Mesendoderm (in vitro differentiated cells): ENCODE results near the gene RALA.
"Not testable (repeated sequence)": the region's sequence is repeated elsewhere in the genome, so short reads cannot be mapped to it uniquely, and the experiment has no call there.

Experiments
- DNase-seq: peaks from one replicate; pipeline ENCODE4 v3.0.0; 2013
- H2AK5ac ChIP-seq: 2 replicates; pipeline ENCODE4 v1.6.1; 2013; ENCODE audit warnings: low read length, inconsistent platforms
- H2BK120ac ChIP-seq: 2 replicates; pipeline ENCODE4 v1.6.1; 2013; ENCODE audit warnings: low read depth, mild to moderate bottlenecking, low read length, moderate library complexity, mixed read lengths
- H2BK15ac ChIP-seq: replicated peaks from 2 replicates; pipeline ENCODE4 v1.6.1; 2013; ENCODE audit warnings: low read depth, mild to moderate bottlenecking, moderate library complexity
- H2BK5ac ChIP-seq: 2 replicates; pipeline ENCODE4 v1.6.1; 2013; ENCODE audit warnings: low read length, inconsistent platforms
- H3K18ac ChIP-seq: 2 replicates; pipeline ENCODE4 v1.6.1; 2013; ENCODE audit warnings: mild to moderate bottlenecking, low read length, mixed read lengths
- H3K23ac ChIP-seq: one replicate; pipeline ENCODE4 v1.6.1; 2013; ENCODE audit warnings: low read length
- H3K27ac ChIP-seq: 2 replicates; pipeline ENCODE4 v1.5.1; 2013; ENCODE audit warnings: low read depth, mild to moderate bottlenecking, inconsistent platforms, low read length, moderate library complexity
- H3K27me3 ChIP-seq: 2 replicates; pipeline ENCODE4 v1.6.1; 2013; ENCODE audit warnings: low read length, control low read depth, mild to moderate bottlenecking, inconsistent platforms; ENCODE audit not compliant: insufficient read depth, poor library complexity
- H3K36me3 ChIP-seq: 2 replicates; pipeline ENCODE4 v1.6.1; 2013; ENCODE audit warnings: low read length, inconsistent platforms; ENCODE audit not compliant: control insufficient read depth, insufficient read depth
- H3K4ac ChIP-seq: one replicate; pipeline ENCODE4 v1.6.1; 2013; ENCODE audit warnings: low read depth, mild to moderate bottlenecking, low read length, moderate library complexity
- H3K4me1 ChIP-seq: 2 replicates; pipeline ENCODE4 v1.6.1; 2013; ENCODE audit warnings: low read depth, low read length, inconsistent platforms; ENCODE audit not compliant: control insufficient read depth
- H3K4me2 ChIP-seq: 2 replicates; pipeline ENCODE4 v1.6.1; 2013; ENCODE audit warnings: low read length
- H3K4me3 ChIP-seq: 2 replicates; pipeline ENCODE4 v1.5.1; 2013; ENCODE audit warnings: mild to moderate bottlenecking, low read length
- H3K56ac ChIP-seq: one replicate; pipeline ENCODE4 v1.6.1; 2013; ENCODE audit warnings: low read length
- H3K79me1 ChIP-seq: 2 replicates; pipeline ENCODE4 v1.6.1; 2013; ENCODE audit warnings: low read length, inconsistent platforms
- H3K79me2 ChIP-seq: 2 replicates; pipeline ENCODE4 v1.6.1; 2013; ENCODE audit warnings: mild to moderate bottlenecking, low read length; ENCODE audit not compliant: control insufficient read depth, insufficient read depth
- H3K9ac ChIP-seq: 2 replicates; pipeline ENCODE4 v1.6.1; 2013; ENCODE audit warnings: low read length, inconsistent platforms
- H4K5ac ChIP-seq: one replicate; pipeline ENCODE4 v1.6.1; 2013; ENCODE audit warnings: low read length
- H4K8ac ChIP-seq: one replicate; pipeline ENCODE4 v1.6.1; 2013; ENCODE audit warnings: low read depth, mild to moderate bottlenecking, control low read depth, low read length, moderate library complexity
- WGBS: extraction: QIAGEN DNeasy Blood & Tissue Kit; methylation state at CpG from one replicate; pipeline ENCODE4 v1.1.7; 2013; ENCODE audit warnings: low lambda C conversion rate, missing lambda C conversion rate; ENCODE audit not compliant: insufficient coverage; ENCODE audit errors: extremely low coverage; 5-methylcytosine and 5-hydroxymethylcytosine counted together

RALA gene

DNA sequence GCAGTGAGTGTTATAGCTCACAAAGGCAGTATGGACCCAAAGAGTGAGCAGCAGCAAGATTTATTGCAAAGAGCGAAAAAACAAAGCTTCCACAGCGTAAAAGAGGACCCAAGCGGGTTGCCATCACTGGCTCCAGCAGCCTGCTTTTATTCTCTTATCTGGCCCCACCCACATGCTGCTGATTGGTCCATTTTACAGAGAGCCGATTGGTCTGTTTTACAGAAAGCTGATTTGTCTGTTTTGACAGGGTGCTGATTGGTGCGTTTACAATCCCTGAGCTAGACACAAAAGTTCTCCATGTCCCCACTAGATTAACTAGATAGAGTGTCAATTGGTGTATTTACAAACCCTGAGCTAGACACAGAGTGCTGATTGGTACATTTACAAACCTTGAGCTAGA lies 129.9 kb downstream of the RALA start:
- H2BK15ac ChIP-seq, H3K4me1 ChIP-seq, H2AK5ac ChIP-seq, DNase-seq, H3K56ac ChIP-seq, H3K27me3 ChIP-seq, H3K79me2 ChIP-seq, H3K18ac ChIP-seq, H3K9ac ChIP-seq, H3K4me3 ChIP-seq, H3K27ac ChIP-seq, H3K23ac ChIP-seq, H3K4ac ChIP-seq, H4K8ac ChIP-seq, H3K4me2 ChIP-seq, H2BK5ac ChIP-seq, H2BK120ac ChIP-seq, H3K79me1 ChIP-seq, H4K5ac ChIP-seq, H3K36me3 ChIP-seq: not testable (repeated sequence)
- no CpG with 5 or more reads among the region's 5 CpGs for WGBS

DNA sequence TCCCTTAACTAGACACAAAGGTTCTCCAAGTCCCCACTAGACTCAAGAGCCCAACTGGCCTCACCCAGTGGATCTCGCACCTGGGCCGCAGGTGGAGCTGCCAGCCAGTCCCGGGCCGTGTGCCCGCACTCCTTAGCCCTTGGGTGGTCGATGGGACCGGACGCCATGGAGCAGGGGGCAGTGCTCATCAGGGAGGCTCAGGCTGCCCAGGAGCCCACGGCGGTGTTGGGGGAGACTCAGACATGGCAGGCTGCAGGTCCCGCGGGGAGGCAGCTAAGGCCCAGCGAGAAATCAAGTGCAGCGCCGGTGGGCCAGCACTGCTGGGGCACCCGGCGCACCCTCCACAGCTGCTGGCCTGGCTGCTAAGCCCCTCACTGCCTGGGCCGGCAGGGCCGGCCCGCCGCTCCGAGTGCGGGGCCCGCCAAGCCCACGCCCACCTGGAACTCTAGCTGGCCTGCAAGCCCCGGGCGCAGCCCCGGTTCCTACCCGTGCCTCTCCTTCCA lies 130.5 kb downstream of the RALA start:
- no peak for DNase-seq
- H2BK15ac ChIP-seq = no peak overlapping the region

DNA sequence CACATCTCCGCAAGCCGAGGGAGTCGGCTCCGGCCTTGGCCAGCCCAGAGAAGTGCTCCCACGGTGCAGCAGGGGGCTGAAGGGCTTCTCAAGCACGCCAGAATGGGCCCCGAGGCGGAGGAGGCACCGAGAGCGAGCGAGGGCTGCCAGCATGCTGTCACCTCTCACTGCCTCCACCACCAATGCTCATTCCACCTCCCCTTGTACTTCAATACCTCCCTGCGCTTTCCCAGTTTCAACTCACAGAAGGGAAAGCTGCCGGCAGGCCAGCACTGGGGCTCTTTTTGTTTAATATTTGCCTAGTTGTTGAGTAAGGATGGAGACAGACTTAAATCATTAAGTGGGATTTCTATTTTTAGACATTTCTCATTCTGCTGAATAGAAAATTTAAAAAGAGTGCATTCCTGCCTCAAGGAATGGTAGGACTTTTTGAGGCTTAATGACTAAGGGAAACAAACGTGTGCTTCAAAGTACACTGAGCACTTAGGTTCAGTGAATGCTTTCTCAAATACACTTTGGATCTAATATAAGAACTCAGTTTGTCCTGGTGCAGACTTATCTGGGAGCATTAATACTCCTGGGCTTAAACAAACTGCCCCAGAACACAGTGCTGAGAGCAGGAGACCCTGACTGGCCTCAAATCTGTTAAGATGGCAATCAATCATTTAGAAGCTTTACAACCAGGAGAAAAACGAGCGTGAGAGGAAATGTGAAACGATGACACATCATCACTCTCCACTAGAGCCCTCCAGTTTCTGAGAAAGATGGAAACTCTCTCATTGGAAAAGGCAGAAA lies 131.2 kb downstream of the RALA start:
- Histone ChIP-seq H3K79me1 (no peaks in the 10 kb centered on the region), H3K18ac (no peak overlapping the region), H3K56ac (no peak overlapping the region), H3K4me1 (no peaks in the 10 kb centered on the region), H3K4me2 (no peak overlapping the region), H2BK15ac (no peak overlapping the region), H3K27ac (no peak overlapping the region), H3K4ac (no peak overlapping the region), H4K5ac (no peak overlapping the region), H4K8ac (no peak overlapping the region), H3K79me2 (no peaks in the 10 kb centered on the region), H2BK5ac (no peak overlapping the region), H3K36me3 (no peaks in the 10 kb centered on the region), H3K9ac (no peak overlapping the region), H3K4me3 (no peak overlapping the region), H2AK5ac (no peak overlapping the region), H3K27me3 (no peaks in the 10 kb centered on the region), H2BK120ac (no peak overlapping the region), H3K23ac (no peak overlapping the region)
- DNase-seq = peak; percentile 35
- no CpG with 5 or more reads among the region's 17 CpGs for WGBS

More for the DNA sequence above, 130.5 kb downstream of the RALA start:
- H2BK5ac ChIP-seq = no peak overlapping the region
- no peak overlapping the region for H3K4me3 ChIP-seq
- H3K79me1 ChIP-seq = no peaks in the 10 kb centered on the region
- no peaks in the 10 kb centered on the region for H3K79me2 ChIP-seq
- H3K27ac ChIP-seq = no peak overlapping the region
- no peak overlapping the region for H2BK120ac ChIP-seq
- H3K4ac ChIP-seq = no peak overlapping the region
- WGBS = no CpG with 5 or more reads among the region's 29 CpGs
- no peak overlapping the region for H3K9ac ChIP-seq
- no peaks in the 10 kb centered on the region for H3K27me3 ChIP-seq
- H3K4me1 ChIP-seq = no peaks in the 10 kb centered on the region
- H4K8ac ChIP-seq = no peak overlapping the region
- H4K5ac ChIP-seq = no peak overlapping the region
- no peak overlapping the region for H3K56ac ChIP-seq
- H3K36me3 ChIP-seq = no peaks in the 10 kb centered on the region
- no peak overlapping the region for H3K23ac ChIP-seq
- H3K4me2 ChIP-seq = no peak overlapping the region
- no peak overlapping the region for H3K18ac ChIP-seq
- H2AK5ac ChIP-seq = no peak overlapping the region

DNA sequence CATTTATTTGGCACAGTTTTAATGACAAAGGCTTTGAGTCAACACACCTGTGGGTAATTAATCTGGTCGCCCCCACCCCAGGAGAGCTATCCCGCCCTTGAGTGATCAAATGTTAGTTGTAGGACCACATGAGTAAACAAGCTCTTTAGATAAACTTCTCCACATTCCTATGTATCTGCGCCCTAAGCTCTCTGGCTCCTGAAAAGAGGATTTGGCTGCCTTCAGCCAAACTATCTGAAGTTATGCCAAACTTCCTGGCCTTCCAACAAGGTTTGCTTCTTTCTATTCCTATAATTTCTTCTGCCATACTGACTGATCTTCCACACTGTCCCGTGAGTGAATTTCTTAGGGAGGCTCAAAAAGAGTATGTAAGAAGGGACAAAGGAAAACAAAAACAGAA lies 134.2 kb downstream of the RALA start:
- Histone ChIP-seq H3K79me1 (peaks cover 3% of the 10 kb centered on the region), H3K23ac (no peak overlapping the region), H2BK15ac (no peak overlapping the region), H3K36me3 (no peaks in the 10 kb centered on the region), H4K5ac (no peak overlapping the region), H2AK5ac (no peak overlapping the region), H3K79me2 (no peaks in the 10 kb centered on the region), H3K4me3 (no peak overlapping the region), H4K8ac (no peak overlapping the region), H3K9ac (no peak overlapping the region), H3K4ac (no peak overlapping the region), H3K4me1 (no peaks in the 10 kb centered on the region), H3K56ac (no peak overlapping the region), H2BK5ac (no peak overlapping the region), H3K4me2 (no peak overlapping the region), H3K27me3 (no peaks in the 10 kb centered on the region), H3K27ac (no peak overlapping the region), H2BK120ac (no peak overlapping the region), H3K18ac (no peak overlapping the region)
- no peak for DNase-seq
- WGBS = no CpG with 5 or more reads among the region's 4 CpGs
